Activated CD4-positive, alpha-beta T cell treated with anti-CD3 and anti-CD28 coated beads for 36 hours (primary cell): ENCODE results near the gene EPC1. TPM values are rescaled to one million over a fixed set of nuclear protein-coding genes. Genes with fewer than 3 reads are reported as not detected.
"Not testable (repeated sequence)": the region's sequence is repeated elsewhere in the genome, so short reads cannot be mapped to it uniquely, and the experiment has no call there.

Source experiments
- ATAC-seq: fragments of 200-7000 bp; cut with Tn5 transposase; one replicate; pipeline ENCODE4 v1.10.0; 2021; ENCODE audit warnings: mild to moderate bottlenecking, moderate library complexity
- CTCF ChIA-PET: fragments of 350-600 bp; sonication (Branson Sonifier 250); formaldehyde crosslinking; loops from one replicate; lab custom pipeline; 2021; ENCODE audit warnings: antibody characterized with exemption; lab: Charles Lee
- POLR2A ChIA-PET: fragments of 350-600 bp; sonication (Branson Sonifier 250); formaldehyde crosslinking; loops from one replicate; lab custom pipeline; 2021; ENCODE audit warnings: antibody characterized with exemption, inconsistent platforms; lab: Charles Lee
- DNase-seq: peaks from one replicate; pipeline ENCODE4 v3.0.0-alpha.2; 2020
- H3K27ac Mint-ChIP-seq: one replicate; pipeline ENCODE4 v1.8.0; 2021; ENCODE audit warnings: mixed read lengths
- H3K27me3 Mint-ChIP-seq: one replicate; pipeline ENCODE4 v1.8.0; 2021; ENCODE audit warnings: mixed read lengths
- H3K36me3 Mint-ChIP-seq: one replicate; pipeline ENCODE4 v1.8.0; 2021; ENCODE audit warnings: low read depth, mixed read lengths
- H3K4me1 Mint-ChIP-seq: one replicate; pipeline ENCODE4 v1.8.0; 2021; ENCODE audit warnings: mixed read lengths
- H3K4me3 Mint-ChIP-seq: one replicate; pipeline ENCODE4 v1.8.0; 2021; ENCODE audit warnings: mild to moderate bottlenecking, moderate library complexity, mixed read lengths
- H3K9me3 Mint-ChIP-seq: one replicate; pipeline ENCODE4 v1.8.0; 2021; ENCODE audit warnings: low read depth, mixed read lengths
- intact Hi-C, 2 experiments: fragments of 100-400 bp; cut with DNase I in 1 of 2; cut with micrococcal nuclease in 1 of 2; formaldehyde crosslinking; loops; one replicate each; pipeline versions ENCODE4 v1.14.2 to v1.15.1; 2022 to 2024; cut with DNase I, micrococcal nuclease
- total RNA-seq, 2 experiments: library from RNA; stranded (reverse); gene quantifications; one replicate each; pipeline ENCODE4 v1.2.3, GENCODE V29; 2021

EPC1 gene
- total RNA-seq, 2 experiments from 2014 or later: 28.8 to 31.0 TPM

DNA sequence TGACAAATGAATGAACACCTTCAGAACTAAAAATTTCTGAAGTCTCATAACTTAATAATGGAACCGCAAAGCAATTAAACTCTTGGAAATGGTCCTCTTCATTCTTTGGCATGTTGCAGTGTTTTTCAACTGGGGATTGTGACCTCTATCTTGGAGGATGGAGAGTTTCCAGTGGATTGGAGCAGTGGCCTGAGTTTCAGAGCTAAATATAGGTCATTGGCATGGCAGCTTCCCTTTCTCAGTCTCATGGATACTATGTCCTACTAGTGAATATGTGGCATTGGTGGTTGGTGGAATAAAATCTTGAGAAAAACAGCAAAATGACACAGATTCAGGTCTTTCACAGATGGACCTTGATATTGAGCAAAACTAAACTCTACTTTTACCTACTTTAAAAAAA lies 24.1 kb upstream of the EPC1 start:
- CTCF ChIA-PET: interaction anchor here (0.9 to 3.4 kb wide), 9 partner anchors 8 to 180 kb away, joined by 3 to 19 read pairs (median 5); no protein-coding TSS in a partner anchor
- no peaks in the 10 kb centered on the region for H3K9me3 Mint-ChIP-seq
- ATAC-seq: no peak
- POLR2A ChIA-PET: interaction anchor here (0.7 kb wide), 1 partner anchor 238 kb away, joined by 3 read pairs; no protein-coding TSS in a partner anchor
- H3K4me1 Mint-ChIP-seq: peaks cover 63% of the 10 kb centered on the region
- no peak overlapping the region for H3K4me3 Mint-ChIP-seq
- intact Hi-C loops: loop anchor here (10.0 kb wide), 4 partner anchors 316 to 764 kb away; partner anchors contain the start of genes ITGB1 (in 1 of the 2) and KIF5B (in 1 of the 2)
- DNase-seq: no peak
- H3K36me3 Mint-ChIP-seq: peaks cover 21% of the 10 kb centered on the region
- H3K27ac Mint-ChIP-seq: peak overlapping the region; percentile 5
- no peaks in the 10 kb centered on the region for H3K27me3 Mint-ChIP-seq

DNA sequence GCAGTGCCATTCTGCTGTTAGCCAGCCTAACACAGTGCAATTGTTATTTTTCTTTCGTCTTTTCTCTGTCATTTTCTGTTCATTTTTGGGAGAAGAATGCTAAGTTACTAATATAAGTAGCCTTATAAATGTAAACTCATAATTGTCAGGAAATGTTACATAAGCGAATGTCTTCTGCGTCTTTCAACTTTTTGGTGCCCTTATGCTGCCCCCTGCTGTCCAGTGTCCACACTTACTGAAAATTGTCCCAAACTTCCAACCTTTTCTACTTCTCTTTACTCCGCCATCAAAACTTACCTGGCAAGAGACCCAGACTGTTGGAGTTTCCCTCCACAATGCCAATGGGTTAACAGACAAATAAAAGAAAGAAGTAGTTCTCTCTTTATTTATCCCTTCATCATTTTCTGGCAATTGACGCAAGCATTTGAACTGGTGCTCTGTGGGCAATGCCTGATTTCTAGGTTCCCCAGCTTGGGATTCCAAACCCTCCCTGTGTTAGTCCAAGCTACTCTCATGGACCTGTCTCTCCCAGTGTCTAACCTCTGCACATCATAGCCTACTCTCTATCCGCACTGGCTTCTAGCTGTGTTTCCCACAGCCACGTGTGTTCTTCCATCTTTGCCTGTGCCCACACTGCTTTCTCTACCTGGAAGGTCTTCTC lies 21.0 kb upstream of the EPC1 start:
- H3K9me3 Mint-ChIP-seq: no peaks in the 10 kb centered on the region
- ChIA-PET CTCF (interaction anchor here (0.7 to 3.4 kb wide), 16 partner anchors 9 to 440 kb away, joined by 3 to 19 read pairs (median 4); no protein-coding TSS in a partner anchor), POLR2A (interaction anchor here (1.1 to 1.7 kb wide), 2 partner anchors 23 to 106 kb away, joined by 3 read pairs; no protein-coding TSS in a partner anchor)
- H3K27me3 Mint-ChIP-seq: no peaks in the 10 kb centered on the region
- H3K4me1 Mint-ChIP-seq: peaks cover 62% of the 10 kb centered on the region
- ATAC-seq (peak; percentile 20), DNase-seq (peak; percentile 86)
- H3K27ac Mint-ChIP-seq: peak overlapping the region; percentile 5
- peak overlapping the region; percentile 0 for H3K4me3 Mint-ChIP-seq
- intact Hi-C loops: loop anchor here (1.0 to 2.0 kb wide), 4 partner anchors 21 to 177 kb away; partner anchors contain the start of gene EPC1 (in 1 of the 2)
- peaks cover 13% of the 10 kb centered on the region for H3K36me3 Mint-ChIP-seq

DNA sequence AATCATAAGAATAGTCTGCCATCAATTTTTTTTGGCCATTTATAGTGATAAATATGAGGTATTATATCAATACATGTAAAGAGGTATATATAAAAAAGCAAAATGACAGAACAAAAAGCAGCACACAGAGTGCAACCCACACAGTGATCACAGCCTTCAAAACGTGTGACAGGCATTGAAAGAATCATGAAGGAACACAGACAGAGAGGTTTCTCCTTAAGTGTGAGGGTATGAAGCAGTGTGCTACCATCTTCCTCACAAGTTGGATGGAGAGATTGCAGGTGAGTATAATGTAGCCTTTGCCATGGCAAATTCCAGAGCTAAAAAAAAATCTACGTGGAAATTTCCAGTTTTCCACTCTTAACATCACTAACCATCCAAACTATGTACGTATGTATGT lies 19.6 kb upstream of the EPC1 start:
- Mint-ChIP-seq H3K9me3 (no peaks in the 10 kb centered on the region), H3K4me1 (peaks cover 65% of the 10 kb centered on the region), H3K27me3 (no peaks in the 10 kb centered on the region), H3K4me3 (no peak overlapping the region), H3K27ac (no peak overlapping the region), H3K36me3 (peaks cover 7% of the 10 kb centered on the region)
- DNase-seq (no peak), ATAC-seq (no peak)
- CTCF ChIA-PET: interaction anchor here (0.6 to 2.7 kb wide), 11 partner anchors 9 to 110 kb away, joined by 3 to 12 read pairs (median 4); no protein-coding TSS in a partner anchor
- intact Hi-C loops: no loop called here
- POLR2A ChIA-PET: interaction anchor here (0.6 kb wide), 1 partner anchor 416 kb away, joined by 3 read pairs; no protein-coding TSS in a partner anchor

DNA sequence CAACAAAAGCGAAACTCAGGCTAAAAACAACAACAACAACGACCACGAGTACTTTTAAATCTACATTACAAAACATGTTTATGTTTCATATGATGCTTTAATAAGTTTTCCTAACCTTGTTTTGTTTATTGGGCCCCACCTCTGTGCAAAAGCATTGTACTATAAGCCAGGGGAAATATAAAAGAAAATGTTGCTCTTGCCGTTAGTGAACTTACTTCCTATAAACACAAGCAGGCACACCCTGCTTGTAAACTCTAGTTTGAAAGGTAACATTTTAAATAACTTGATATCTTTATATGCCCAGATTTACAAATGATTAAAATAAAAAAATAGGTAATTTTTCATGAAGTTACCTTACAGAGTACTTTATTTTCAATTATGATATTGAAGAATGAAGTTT lies 19.2 kb upstream of the EPC1 start:
- intact Hi-C loops: no loop called here
- ChIA-PET POLR2A (interaction anchor here (0.6 kb wide), 1 partner anchor 416 kb away, joined by 3 read pairs; no protein-coding TSS in a partner anchor), CTCF (interaction anchor here (0.6 to 2.7 kb wide), 6 partner anchors 11 to 110 kb away, joined by 3 to 12 read pairs (median 6); no protein-coding TSS in a partner anchor)
- peaks cover 4% of the 10 kb centered on the region for H3K36me3 Mint-ChIP-seq
- peak overlapping the region; percentile 6 for H3K27ac Mint-ChIP-seq
- peak overlapping the region; percentile 28 for H3K4me3 Mint-ChIP-seq
- no peak for DNase-seq
- no peaks in the 10 kb centered on the region for H3K9me3 Mint-ChIP-seq
- no peaks in the 10 kb centered on the region for H3K27me3 Mint-ChIP-seq
- no peak for ATAC-seq
- peaks cover 65% of the 10 kb centered on the region for H3K4me1 Mint-ChIP-seq

DNA sequence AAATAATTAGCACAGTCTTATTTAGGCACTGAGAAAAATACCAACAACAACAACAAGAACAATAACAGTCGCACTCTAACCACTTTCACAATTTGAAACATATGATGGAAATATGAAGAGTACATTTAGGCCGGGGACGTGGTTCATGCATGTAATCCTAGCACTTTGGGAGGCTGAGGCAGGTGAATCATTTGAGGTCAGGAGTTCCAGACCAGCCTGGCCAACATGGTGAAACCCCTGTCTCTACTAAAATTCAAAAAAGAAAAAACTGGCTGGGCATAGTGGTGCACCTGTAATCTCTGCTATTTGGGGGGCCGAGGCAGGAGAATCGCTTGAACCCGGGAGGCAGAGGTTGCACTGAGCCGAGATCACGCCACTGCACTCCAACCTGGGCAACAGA lies 18.4 kb upstream of the EPC1 start:
- not testable (repeated sequence) for H3K9me3 Mint-ChIP-seq, H3K36me3 Mint-ChIP-seq, H3K27me3 Mint-ChIP-seq
- H3K4me3 Mint-ChIP-seq: peak overlapping the region; percentile 40
- peak overlapping the region; percentile 55 for H3K27ac Mint-ChIP-seq
- peaks cover 68% of the 10 kb centered on the region for H3K4me1 Mint-ChIP-seq
- DNase-seq (peak; percentile 35), ATAC-seq (peak; percentile 37)
- POLR2A ChIA-PET: interaction anchor here (0.6 kb wide), 1 partner anchor 47 kb away, joined by 4 read pairs; no protein-coding TSS in a partner anchor
- CTCF ChIA-PET: interaction anchor here (0.6 to 2.2 kb wide), 2 partner anchors 97 to 109 kb away, joined by 3 to 7 read pairs; no protein-coding TSS in a partner anchor
- intact Hi-C loops: loop anchor here in 1 of 2 experiments (1.0 kb wide), 1 partner anchor 8 kb away; no protein-coding TSS in a partner anchor

DNA sequence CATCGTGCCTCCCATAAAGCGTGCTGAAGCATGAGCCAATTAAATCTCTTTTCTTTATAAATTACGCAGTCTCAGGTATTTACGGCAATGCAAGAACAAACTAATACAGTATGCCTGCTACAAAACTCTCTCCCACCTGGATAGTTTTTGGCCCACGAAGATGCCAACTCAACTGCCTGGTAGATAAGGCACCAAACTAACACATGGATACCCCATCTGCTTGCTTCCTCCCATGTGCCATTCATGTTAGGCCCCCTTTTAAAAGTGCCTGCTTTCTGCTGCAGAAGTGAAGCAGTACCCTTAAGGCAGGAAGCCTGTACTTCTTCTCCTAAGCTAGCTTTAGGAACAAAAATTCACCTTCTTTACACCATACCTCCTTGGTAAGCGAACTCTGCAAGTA lies 15.6 kb upstream of the EPC1 start:
- ATAC-seq (no peak), DNase-seq (no peak)
- Mint-ChIP-seq H3K4me3 (no peak overlapping the region), H3K27ac (peak overlapping the region; percentile 20), H3K27me3 (no peaks in the 10 kb centered on the region), H3K36me3 (peaks cover 15% of the 10 kb centered on the region), H3K4me1 (peaks cover 70% of the 10 kb centered on the region), H3K9me3 (peaks cover 6% of the 10 kb centered on the region)
- CTCF ChIA-PET: interaction anchor here (0.7 to 3.0 kb wide), 5 partner anchors 9 to 152 kb away, joined by 3 to 20 read pairs (median 4); no protein-coding TSS in a partner anchor
- POLR2A ChIA-PET: no interaction called here
- intact Hi-C loops: no loop called here

DNA sequence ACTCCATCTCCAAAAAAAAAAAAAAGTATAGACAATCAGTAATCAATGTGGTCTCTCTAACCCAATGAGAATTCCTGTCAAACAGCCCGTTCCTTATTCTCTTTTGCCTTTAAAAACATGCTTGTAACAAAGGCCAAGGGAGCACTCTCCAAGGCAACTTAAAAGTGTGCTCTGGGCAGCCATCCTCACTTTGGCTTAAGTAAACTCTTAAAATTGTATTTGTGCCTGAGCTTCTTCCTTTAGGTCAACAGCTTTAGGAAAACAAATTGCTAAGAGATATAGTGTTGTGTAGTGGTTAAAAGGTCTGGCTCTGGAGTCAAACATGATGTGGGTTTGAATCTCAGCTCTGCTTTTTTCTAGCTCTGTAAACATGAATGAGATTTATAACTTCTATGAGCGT lies 13.9 kb upstream of the EPC1 start:
- intact Hi-C loops: no loop called here
- H3K9me3 Mint-ChIP-seq: peaks cover 9% of the 10 kb centered on the region
- H3K4me3 Mint-ChIP-seq: no peak overlapping the region
- no peaks in the 10 kb centered on the region for H3K27me3 Mint-ChIP-seq
- H3K36me3 Mint-ChIP-seq: peaks cover 17% of the 10 kb centered on the region
- H3K27ac Mint-ChIP-seq: peak overlapping the region; percentile 83
- CTCF ChIA-PET: interaction anchor here (0.6 to 1.8 kb wide), 7 partner anchors 9 to 327 kb away, joined by 3 to 4 read pairs (median 3); no protein-coding TSS in a partner anchor
- ATAC-seq: no peak
- no peak for DNase-seq
- peaks cover 74% of the 10 kb centered on the region for H3K4me1 Mint-ChIP-seq
- POLR2A ChIA-PET: interaction anchor here (0.5 kb wide), 1 partner anchor 429 kb away, joined by 6 read pairs; no protein-coding TSS in a partner anchor

DNA sequence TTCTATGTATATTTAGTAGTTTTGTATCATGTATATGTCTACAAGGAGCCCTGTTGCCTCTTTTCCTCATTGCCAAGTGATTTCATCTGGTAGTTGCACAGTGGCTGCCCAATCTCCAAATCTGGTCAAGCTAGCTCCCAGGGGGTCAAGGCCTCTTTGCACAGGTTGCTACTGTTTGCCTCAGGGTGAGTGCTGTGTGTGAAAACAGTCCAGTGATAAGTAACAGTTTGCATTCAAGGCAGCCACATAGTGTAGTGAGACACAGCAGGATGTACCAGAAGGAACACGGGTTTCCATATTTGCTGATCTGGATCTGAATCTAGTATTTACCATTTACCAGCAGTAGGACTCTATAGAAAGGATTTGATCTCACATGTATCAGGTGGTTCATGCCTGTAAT lies 13.3 kb upstream of the EPC1 start:
- no peak for DNase-seq
- peaks cover 69% of the 10 kb centered on the region for H3K4me1 Mint-ChIP-seq
- H3K27me3 Mint-ChIP-seq: no peaks in the 10 kb centered on the region
- intact Hi-C loops: no loop called here
- ChIA-PET POLR2A (no interaction called here), CTCF (interaction anchor here (0.6 to 1.8 kb wide), 3 partner anchors 8 to 327 kb away, joined by 4 read pairs; no protein-coding TSS in a partner anchor)
- H3K27ac Mint-ChIP-seq: peak overlapping the region; percentile 10
- no peak overlapping the region for H3K4me3 Mint-ChIP-seq
- peaks cover 10% of the 10 kb centered on the region for H3K9me3 Mint-ChIP-seq
- no peak for ATAC-seq
- peaks cover 20% of the 10 kb centered on the region for H3K36me3 Mint-ChIP-seq

DNA sequence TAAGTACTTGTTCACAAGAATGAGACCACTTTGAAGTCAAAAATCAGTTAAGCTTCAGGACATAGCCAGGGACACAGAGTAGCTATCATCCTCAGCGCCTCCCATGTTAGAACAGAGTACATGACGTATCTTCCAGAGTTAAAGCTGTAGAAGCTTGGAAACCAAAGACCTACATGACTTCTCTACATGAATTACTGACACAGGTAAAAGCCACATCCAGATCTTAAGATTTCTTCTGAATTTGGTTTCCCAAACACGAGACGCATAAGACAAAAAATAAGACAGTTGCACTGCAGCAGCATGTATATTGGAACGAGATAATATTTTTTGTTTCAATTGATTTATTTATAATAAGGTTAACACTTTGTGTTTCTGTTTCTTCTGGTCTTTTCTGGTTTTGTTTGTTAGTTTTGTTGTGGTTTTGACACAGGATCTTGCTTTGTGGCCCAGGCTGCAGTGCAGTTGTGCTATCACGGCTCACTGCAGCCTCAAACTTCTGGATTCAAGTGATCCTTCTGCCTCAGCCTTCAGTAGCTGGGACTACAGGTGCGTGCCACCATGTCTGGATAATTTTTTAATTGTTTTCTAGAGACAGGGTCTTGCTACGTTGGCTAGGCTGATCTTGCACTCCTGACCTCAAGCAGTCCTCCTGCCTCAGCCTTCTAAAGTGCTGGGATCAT lies 10.2 kb upstream of the EPC1 start:
- Mint-ChIP-seq H3K36me3 (peaks cover 23% of the 10 kb centered on the region), H3K27ac (peak overlapping the region; percentile 72), H3K9me3 (peaks cover 10% of the 10 kb centered on the region), H3K27me3 (no peaks in the 10 kb centered on the region), H3K4me1 (peaks cover 68% of the 10 kb centered on the region), H3K4me3 (peak overlapping the region; percentile 24)
- POLR2A ChIA-PET: interaction anchor here (0.6 to 0.9 kb wide), 4 partner anchors 9 to 652 kb away, joined by 3 to 5 read pairs (median 3); no protein-coding TSS in a partner anchor
- intact Hi-C loops: loop anchor here in 1 of 2 experiments (1.0 to 10.0 kb wide), 2 partner anchors 8 to 602 kb away; no protein-coding TSS in a partner anchor
- ATAC-seq (peak; percentile 85), DNase-seq (peak; percentile 47)
- CTCF ChIA-PET: interaction anchor here (0.7 to 2.5 kb wide), 4 partner anchors 9 to 20 kb away, joined by 3 to 8 read pairs (median 5); no protein-coding TSS in a partner anchor

DNA sequence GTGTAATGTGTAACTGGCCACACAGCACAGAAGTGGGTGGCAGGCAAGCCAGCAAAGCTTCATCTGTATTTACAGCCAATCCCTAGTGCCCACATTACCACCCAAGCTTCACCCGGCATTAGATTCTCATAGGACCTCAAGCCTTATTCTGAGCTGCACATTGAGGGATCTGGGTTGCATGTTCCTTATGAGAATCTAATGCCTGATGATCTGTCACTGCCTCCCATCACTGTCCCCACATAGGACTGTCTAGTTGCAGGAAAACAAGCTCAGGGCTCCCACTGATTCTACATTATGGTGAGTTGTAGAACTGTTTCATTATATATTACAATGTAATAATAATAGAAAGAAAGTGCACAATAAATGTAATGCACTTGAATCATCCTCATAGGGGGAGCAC lies 7.7 kb upstream of the EPC1 start:
- POLR2A ChIA-PET: interaction anchor here (0.6 kb wide), 1 partner anchor 42 kb away, joined by 3 read pairs; no protein-coding TSS in a partner anchor

More for the DNA sequence above, 7.7 kb upstream of the EPC1 start:
- not testable (repeated sequence) for H3K27me3 Mint-ChIP-seq, DNase-seq, H3K4me3 Mint-ChIP-seq, H3K9me3 Mint-ChIP-seq, H3K27ac Mint-ChIP-seq, ATAC-seq, H3K36me3 Mint-ChIP-seq
- intact Hi-C loops: loop anchor here in 1 of 2 experiments (10.0 kb wide), 1 partner anchor 600 kb away; no protein-coding TSS in a partner anchor
- CTCF ChIA-PET: interaction anchor here (1.2 to 3.1 kb wide), 2 partner anchors 9 to 98 kb away, joined by 4 to 20 read pairs; no protein-coding TSS in a partner anchor
- peaks cover 60% of the 10 kb centered on the region for H3K4me1 Mint-ChIP-seq
